ENCODE results near the gene NEDD9.

NEDD9 gene

GRCh38 chr6:11136809-11137208, 95.7 kb downstream of the NEDD9 start:
- no peak for DNase-seq

Measured in CD4-positive, alpha-beta T cell treated with Interleukin-10 for 1 hour (primary cell).